ENCODE results near the gene KRTAP10-12. TPM values are rescaled to one million over a fixed set of nuclear protein-coding genes. Genes with fewer than 3 reads are reported as not detected.

The KRTAP10-12 gene
- total and polyA plus RNA-seq, 2 of the 13 experiments (the other 11 are each of a cell fraction or from before 2014, with no cell fraction given) = not detected

- TF ChIP-seq ZNF18 (CRISPR knock-in tag; IDR thresholded peaks at IDR 0.05; ENCODE audit: insufficient replicate concordance) = no peak
- TF ChIP-seq ZHX2 (IDR thresholded peaks at IDR 0.05; ENCODE audit: low read depth) = no peak
- TF ChIP-seq ZHX2 (CRISPR knock-in tag; IDR thresholded peaks at IDR 0.05; ENCODE audit: borderline replicate concordance) = no peak
- no peak for TF ChIP-seq MLXIP (CRISPR knock-in tag; IDR thresholded peaks at IDR 0.05; ENCODE audit: borderline replicate concordance)
- peak; percentile 68 for TF ChIP-seq MNT (IDR thresholded peaks at IDR 0.05)
- TF ChIP-seq ZNF644 (CRISPR knock-in tag; IDR thresholded peaks at IDR 0.05; ENCODE audit: low read depth) = no peak
- TF ChIP-seq HES4 (CRISPR knock-in tag; IDR thresholded peaks at IDR 0.05; ENCODE audit: borderline replicate concordance) = 0 out of 2 replicates have a peak, but pooled peaks have one; percentile 29
- no peak for TF ChIP-seq GLI4 (CRISPR knock-in tag; IDR thresholded peaks at IDR 0.05; ENCODE audit: borderline replicate concordance)
- TF ChIP-seq SOX6 (IDR thresholded peaks at IDR 0.05) = no peak
- no peak for TF ChIP-seq SOX6 (CRISPR knock-in tag; IDR thresholded peaks at IDR 0.05)
- TF ChIP-seq DR1 (CRISPR knock-in tag; IDR thresholded peaks at IDR 0.05) = no peak
- no peak for TF ChIP-seq ZNF598 (CRISPR knock-in tag; IDR thresholded peaks at IDR 0.05; ENCODE audit: borderline replicate concordance)
- TF ChIP-seq CREB1 (IDR thresholded peaks at IDR 0.05) = peak; percentile 39; the same call in 1 of the 2 replicates
- no peak for TF ChIP-seq CREB1 (CRISPR knock-in tag; IDR thresholded peaks at IDR 0.05)
- no peak for TF ChIP-seq ATF2 (CRISPR knock-in tag; IDR thresholded peaks at IDR 0.05)
- no peak for TF ChIP-seq MAFK (conservative IDR thresholded peaks at IDR 0.05 in 1 of 2, IDR thresholded peaks at IDR 0.05 in 1 of 2; ENCODE audit: low read length in 2 of 2)
Measured at GRCh38 chr21:44650265-44650972, 46.6 kb upstream of the KRTAP10-12 start (continued).
